ENCODE results near the gene APOD.

APOD gene

GRCh38 chr3:195573611-195574496 lies 9.9 kb downstream of the APOD start:
- H3K27ac ChIP-seq, result no peak overlapping the region
- H2AFZ ChIP-seq (ENCODE audit: low read depth), result no peak overlapping the region
- no peaks in the 10 kb centered on the region for H3K27me3 ChIP-seq (ENCODE audit: insufficient read depth, low read depth)
- H4K20me1 ChIP-seq (ENCODE audit: insufficient read depth), result no peaks in the 10 kb centered on the region
- H3K4me2 ChIP-seq, result no peak overlapping the region
- no peaks in the 10 kb centered on the region for H3K36me3 ChIP-seq (ENCODE audit: insufficient read depth)
- no peak overlapping the region for H3K9ac ChIP-seq
- H3K4me3 ChIP-seq (IDR thresholded peaks at IDR 0.05; ENCODE audit: insufficient read depth, low read depth, low read length), result no peak overlapping the region
- H3K4me1 ChIP-seq (ENCODE audit: low read depth, poor library complexity, severe bottlenecking), result no peaks in the 10 kb centered on the region
- TF ChIP-seq CTCF (conservative IDR thresholded peaks at IDR 0.05; ENCODE audit: low read depth, low read length), result no peak
- no peaks in the 10 kb centered on the region for H3K79me2 ChIP-seq (ENCODE audit: insufficient read depth, low read depth)

- Histone ChIP-seq H3K79me2 (ENCODE audit: insufficient read depth, low read depth) (no peaks in the 10 kb centered on the region), H3K36me3 (ENCODE audit: insufficient read depth) (no peaks in the 10 kb centered on the region), H3K27ac (no peak overlapping the region), H3K27me3 (ENCODE audit: insufficient read depth, low read depth) (no peaks in the 10 kb centered on the region), H3K9ac (no peak overlapping the region), H3K4me1 (ENCODE audit: low read depth, poor library complexity, severe bottlenecking) (no peaks in the 10 kb centered on the region), H3K4me2 (no peak overlapping the region), H4K20me1 (ENCODE audit: insufficient read depth) (no peaks in the 10 kb centered on the region), H2AFZ (ENCODE audit: low read depth) (no peak overlapping the region), H3K4me3 (IDR thresholded peaks at IDR 0.05; ENCODE audit: insufficient read depth, low read depth, low read length) (no peak overlapping the region)
- TF ChIP-seq CTCF (conservative IDR thresholded peaks at IDR 0.05; ENCODE audit: low read depth, low read length), result no peak
Observed at GRCh38 chr3:195571361-195571760, 12.4 kb downstream of the APOD start.

DNA sequence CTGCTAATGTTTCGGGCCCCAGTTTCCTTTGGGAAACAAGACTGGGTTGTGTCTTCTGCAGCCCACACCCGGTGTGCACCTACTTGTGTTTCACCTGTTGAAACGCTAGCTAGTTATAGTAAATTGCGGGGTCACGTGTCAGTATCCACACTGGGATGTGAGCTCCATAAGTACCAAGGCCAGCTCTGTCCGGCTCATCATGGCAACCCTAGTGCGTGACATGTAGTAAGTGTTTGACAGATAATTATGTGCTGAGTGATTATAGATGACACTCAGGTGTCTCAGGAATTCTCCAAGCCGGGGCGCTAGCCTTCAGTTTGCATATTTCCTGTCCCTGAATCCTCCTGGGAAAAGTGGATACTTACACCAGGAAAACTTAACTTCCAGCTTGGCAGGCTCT lies 12.8 kb downstream of the APOD start:
- no peak overlapping the region for H2AFZ ChIP-seq (ENCODE audit: low read depth)
- H3K36me3 ChIP-seq (ENCODE audit: insufficient read depth), result no peaks in the 10 kb centered on the region
- no peak for TF ChIP-seq CTCF (conservative IDR thresholded peaks at IDR 0.05; ENCODE audit: low read depth, low read length)
- H3K9ac ChIP-seq, result no peak overlapping the region
- H3K4me2 ChIP-seq, result no peak overlapping the region
- no peaks in the 10 kb centered on the region for H3K79me2 ChIP-seq (ENCODE audit: insufficient read depth, low read depth)
- H3K4me1 ChIP-seq (ENCODE audit: low read depth, poor library complexity, severe bottlenecking), result no peaks in the 10 kb centered on the region
- H3K4me3 ChIP-seq (IDR thresholded peaks at IDR 0.05; ENCODE audit: insufficient read depth, low read depth, low read length), result no peak overlapping the region
- no peaks in the 10 kb centered on the region for H4K20me1 ChIP-seq (ENCODE audit: insufficient read depth)
- no peaks in the 10 kb centered on the region for H3K27me3 ChIP-seq (ENCODE audit: insufficient read depth, low read depth)
- H3K27ac ChIP-seq, result no peak overlapping the region

DNA sequence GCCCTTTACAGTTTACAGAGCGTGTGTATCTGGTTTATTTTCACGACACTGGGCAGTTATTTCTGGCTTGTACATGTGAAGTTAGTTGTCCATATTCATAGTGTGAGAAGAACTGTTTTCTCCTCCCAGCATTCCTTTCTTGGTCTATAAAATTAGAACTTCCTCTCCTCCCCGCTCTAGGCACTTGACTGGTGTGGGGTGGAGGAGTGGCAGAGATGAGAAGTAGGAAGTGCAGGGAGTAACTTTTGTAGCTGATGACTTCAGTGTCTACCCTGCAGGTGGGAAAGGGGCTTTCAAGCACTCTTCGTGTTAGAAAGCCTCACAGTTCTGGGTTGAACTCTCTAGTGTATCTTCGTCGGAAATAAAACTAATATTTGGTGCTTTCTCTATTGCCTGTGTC lies 13.4 kb downstream of the APOD start:
- no peaks in the 10 kb centered on the region for H3K79me2 ChIP-seq (ENCODE audit: insufficient read depth, low read depth)
- no peak overlapping the region for H3K4me2 ChIP-seq
- H2AFZ ChIP-seq (ENCODE audit: low read depth), result no peak overlapping the region
- TF ChIP-seq CTCF (conservative IDR thresholded peaks at IDR 0.05; ENCODE audit: low read depth, low read length), result no peak
- H3K4me3 ChIP-seq (IDR thresholded peaks at IDR 0.05; ENCODE audit: insufficient read depth, low read depth, low read length), result no peak overlapping the region
- no peaks in the 10 kb centered on the region for H4K20me1 ChIP-seq (ENCODE audit: insufficient read depth)
- no peaks in the 10 kb centered on the region for H3K4me1 ChIP-seq (ENCODE audit: low read depth, poor library complexity, severe bottlenecking)
- no peaks in the 10 kb centered on the region for H3K27me3 ChIP-seq (ENCODE audit: insufficient read depth, low read depth)
- no peak overlapping the region for H3K9ac ChIP-seq
- H3K27ac ChIP-seq, result no peak overlapping the region
- H3K36me3 ChIP-seq (ENCODE audit: insufficient read depth), result no peaks in the 10 kb centered on the region

All from KMS-11 (cell line).